ENCODE data around the gene OR4D10.

DNA sequence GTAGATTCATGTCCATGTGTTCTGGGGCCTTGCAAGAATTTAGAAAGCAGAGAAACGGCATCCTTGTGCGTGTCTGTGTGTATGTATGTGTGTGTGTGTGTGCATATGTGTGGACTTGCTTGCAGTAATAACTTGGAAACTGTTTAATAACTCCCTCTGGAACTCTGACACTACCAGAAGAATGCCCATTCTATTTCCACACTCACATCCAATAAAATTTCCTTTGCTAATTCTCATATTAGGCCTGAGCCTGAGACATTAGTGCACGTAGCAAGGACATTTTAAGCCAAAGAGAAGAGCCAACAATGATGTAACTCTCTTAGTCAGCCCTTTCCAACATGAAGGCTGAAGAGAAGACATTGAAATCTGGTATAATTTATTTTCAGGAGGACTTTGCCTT is 13.2 kb upstream of the OR4D10 start:
- TF ChIP-seq EZH2phosphoT487 (IDR thresholded peaks at IDR 0.05; ENCODE audit: low read depth), result no peak
- TF ChIP-seq, protein P1, sequence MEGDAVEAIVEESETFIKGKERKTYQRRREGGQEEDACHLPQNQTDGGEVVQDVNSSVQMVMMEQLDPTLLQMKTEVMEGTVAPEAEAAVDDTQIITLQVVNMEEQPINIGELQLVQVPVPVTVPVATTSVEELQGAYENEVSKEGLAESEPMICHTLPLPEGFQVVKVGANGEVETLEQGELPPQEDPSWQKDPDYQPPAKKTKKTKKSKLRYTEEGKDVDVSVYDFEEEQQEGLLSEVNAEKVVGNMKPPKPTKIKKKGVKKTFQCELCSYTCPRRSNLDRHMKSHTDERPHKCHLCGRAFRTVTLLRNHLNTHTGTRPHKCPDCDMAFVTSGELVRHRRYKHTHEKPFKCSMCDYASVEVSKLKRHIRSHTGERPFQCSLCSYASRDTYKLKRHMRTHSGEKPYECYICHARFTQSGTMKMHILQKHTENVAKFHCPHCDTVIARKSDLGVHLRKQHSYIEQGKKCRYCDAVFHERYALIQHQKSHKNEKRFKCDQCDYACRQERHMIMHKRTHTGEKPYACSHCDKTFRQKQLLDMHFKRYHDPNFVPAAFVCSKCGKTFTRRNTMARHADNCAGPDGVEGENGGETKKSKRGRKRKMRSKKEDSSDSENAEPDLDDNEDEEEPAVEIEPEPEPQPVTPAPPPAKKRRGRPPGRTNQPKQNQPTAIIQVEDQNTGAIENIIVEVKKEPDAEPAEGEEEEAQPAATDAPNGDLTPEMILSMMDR (IDR thresholded peaks at IDR 0.05; ENCODE audit: low read depth, low read length), result no peak
